ENCODE measurements around the gene CCDC87. TPM values are rescaled to one million over a fixed set of nuclear protein-coding genes. Genes with fewer than 3 reads are reported as not detected.

The CCDC87 gene
- total and polyA plus RNA-seq, 2 donors = 0.14 to 0.23 TPM

DNA sequence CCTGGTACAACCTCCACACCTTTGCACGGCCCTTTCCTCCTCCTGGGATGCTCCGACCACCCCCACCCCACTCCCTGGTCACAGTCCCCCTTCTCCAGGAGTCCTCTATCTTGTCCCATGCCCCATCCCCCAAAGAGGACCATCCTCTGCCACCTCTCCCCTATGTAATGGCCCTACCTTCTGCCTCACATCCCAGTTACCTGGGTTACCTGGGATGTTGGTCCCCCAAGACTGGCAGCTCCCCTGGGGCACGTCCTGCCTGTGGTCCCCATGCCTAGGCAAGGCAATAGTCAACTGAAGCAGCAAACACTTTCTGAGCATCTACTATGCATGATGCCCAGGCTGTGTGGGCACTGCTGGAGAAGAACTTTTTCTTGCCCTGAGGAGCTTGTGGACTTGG, 37.4 kb downstream of the CCDC87 start:
- 86% methylated on average over 3 of the region's 3 CpGs for WGBS
- no peaks in the 10 kb centered on the region for H3K9me3 ChIP-seq (ENCODE audit: control insufficient read depth in 2 of 2, insufficient read depth in 1 of 2, low read length in 1 of 2)

GRCh38 chr11:66554602-66555001, 38.3 kb downstream of the CCDC87 start:
- DNase-seq (ENCODE audit: low read depth in 6 of 9, low spot score in 9 of 9) = no peak
- Histone ChIP-seq H3K4me1 (ENCODE audit: control insufficient read depth in 2 of 2, insufficient read depth in 2 of 2, low read length in 2 of 2) (peaks cover 0 to 5% of the 10 kb centered on the region in 2 donors), H3K36me3 (ENCODE audit: control insufficient read depth in 2 of 2, insufficient read depth in 2 of 2, low read length in 1 of 2) (no peaks in the 10 kb centered on the region), H3K27me3 (ENCODE audit: control insufficient read depth in 2 of 2, insufficient read depth in 1 of 2, low read length in 1 of 2) (peaks cover 9 to 62% of the 10 kb centered on the region in 2 donors), H3K9me3 (ENCODE audit: control insufficient read depth in 2 of 2, insufficient read depth in 1 of 2, low read length in 1 of 2) (no peaks in the 10 kb centered on the region), H3K4me3 (ENCODE audit: low read length in 2 of 2) (no peak overlapping the region), H3K27ac (ENCODE audit: low read depth in 1 of 2, low read length in 1 of 2) (no peak overlapping the region)
- 90% methylated on average over 5 of the region's 5 CpGs for whole genome bisulfite sequencing

More for the DNA sequence above, 37.4 kb downstream of the CCDC87 start:
- no peak overlapping the region for H3K4me3 ChIP-seq (ENCODE audit: low read length in 2 of 2)
- no peak for DNase-seq (ENCODE audit: low read depth in 6 of 9, low spot score in 9 of 9)
- peaks cover 9 to 62% of the 10 kb centered on the region in 2 donors for H3K27me3 ChIP-seq (ENCODE audit: control insufficient read depth in 2 of 2, insufficient read depth in 1 of 2, low read length in 1 of 2)
- no peak overlapping the region for H3K27ac ChIP-seq (ENCODE audit: low read depth in 1 of 2, low read length in 1 of 2)
- H3K36me3 ChIP-seq (ENCODE audit: control insufficient read depth in 2 of 2, insufficient read depth in 2 of 2, low read length in 1 of 2) = no peaks in the 10 kb centered on the region
- H3K4me1 ChIP-seq (ENCODE audit: control insufficient read depth in 2 of 2, insufficient read depth in 2 of 2, low read length in 2 of 2) = peaks cover 0 to 5% of the 10 kb centered on the region in 2 donors

- Histone ChIP-seq H3K4me3 (ENCODE audit: low read length in 2 of 2) (no peak overlapping the region), H3K9me3 (ENCODE audit: control insufficient read depth in 2 of 2, insufficient read depth in 1 of 2, low read length in 1 of 2) (peaks cover 0 to 6% of the 10 kb centered on the region in 2 donors), H3K36me3 (ENCODE audit: control insufficient read depth in 2 of 2, insufficient read depth in 2 of 2, low read length in 1 of 2) (no peaks in the 10 kb centered on the region), H3K4me1 (ENCODE audit: control insufficient read depth in 2 of 2, insufficient read depth in 2 of 2, low read length in 2 of 2) (peaks cover 4 to 8% of the 10 kb centered on the region in 2 donors), H3K27me3 (ENCODE audit: control insufficient read depth in 2 of 2, insufficient read depth in 1 of 2, low read length in 1 of 2) (peaks cover 12 to 68% of the 10 kb centered on the region in 2 donors), H3K27ac (ENCODE audit: low read depth in 1 of 2, low read length in 1 of 2) (no peak overlapping the region)
- no peak for DNase-seq (ENCODE audit: low read depth in 6 of 9, low spot score in 9 of 9)
- 96% methylated on average over 4 of the region's 4 CpGs for WGBS
Observed at GRCh38 chr11:66550887-66551286, 42.0 kb downstream of the CCDC87 start.

GRCh38 chr11:66549696-66550095, 43.2 kb downstream of the CCDC87 start:
- 97% methylated on average over 3 of the region's 3 CpGs for WGBS
- H3K4me1 ChIP-seq (ENCODE audit: control insufficient read depth in 2 of 2, insufficient read depth in 2 of 2, low read length in 2 of 2) = peaks cover 4 to 16% of the 10 kb centered on the region in 2 donors
- DNase-seq (ENCODE audit: low read depth in 6 of 9, low spot score in 9 of 9) = no peak
- H3K27me3 ChIP-seq (ENCODE audit: control insufficient read depth in 2 of 2, insufficient read depth in 1 of 2, low read length in 1 of 2) = peaks cover 12 to 59% of the 10 kb centered on the region in 2 donors
- no peak overlapping the region for H3K4me3 ChIP-seq (ENCODE audit: low read length in 2 of 2)
- H3K27ac ChIP-seq (ENCODE audit: low read depth in 1 of 2, low read length in 1 of 2) = no peak overlapping the region
- H3K9me3 ChIP-seq (ENCODE audit: control insufficient read depth in 2 of 2, insufficient read depth in 1 of 2, low read length in 1 of 2) = peaks cover 0 to 6% of the 10 kb centered on the region in 2 donors
- H3K36me3 ChIP-seq (ENCODE audit: control insufficient read depth in 2 of 2, insufficient read depth in 2 of 2, low read length in 1 of 2) = no peaks in the 10 kb centered on the region

DNA sequence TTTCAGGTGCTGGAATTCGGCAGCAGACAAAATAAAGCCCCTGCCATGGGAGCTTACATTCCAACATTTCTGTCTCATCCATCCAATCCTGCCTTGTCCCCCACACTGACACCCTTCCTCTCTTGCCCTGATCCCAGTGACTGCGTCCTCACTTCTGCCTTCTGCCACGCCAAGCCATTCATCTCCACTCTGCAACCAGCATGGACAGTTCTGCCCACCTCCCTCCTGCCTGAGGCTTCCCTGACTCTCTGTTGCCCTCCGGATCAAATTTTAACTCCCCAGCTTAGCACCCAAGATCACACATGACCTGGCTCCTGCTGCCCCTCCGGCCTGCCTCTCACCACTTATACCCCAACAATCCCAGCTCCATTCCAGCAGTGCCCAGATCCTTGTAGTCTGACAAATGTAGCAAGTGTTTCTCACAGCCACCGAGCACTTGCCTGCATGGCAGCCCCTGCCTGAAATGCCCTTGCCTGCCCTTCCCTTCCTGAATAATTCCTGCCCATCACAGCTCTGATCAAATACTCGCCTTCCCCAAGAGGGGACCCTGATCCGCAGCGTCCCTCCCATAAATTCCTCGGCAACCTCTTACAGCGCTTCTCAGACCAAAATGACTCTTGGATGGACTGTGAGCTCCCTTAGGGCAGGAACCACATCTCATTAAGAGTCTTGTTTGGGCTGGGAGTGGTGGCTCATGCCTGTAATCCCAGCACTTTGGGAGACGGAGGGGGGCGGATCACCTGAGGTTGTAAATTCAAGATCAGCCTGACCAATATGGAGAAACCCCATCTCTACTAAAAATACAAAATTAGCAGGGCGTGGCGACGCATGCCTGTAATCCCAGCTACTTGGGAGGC, 43.9 kb downstream of the CCDC87 start:
- H3K4me3 ChIP-seq (ENCODE audit: low read length in 2 of 2) = no peak overlapping the region
- WGBS = 81% methylated on average over 16 of the region's 16 CpGs

GRCh38 chr11:66548041-66548440, 44.8 kb downstream of the CCDC87 start:
- peaks cover 0 to 6% of the 10 kb centered on the region in 2 donors for H3K9me3 ChIP-seq (ENCODE audit: control insufficient read depth in 2 of 2, insufficient read depth in 1 of 2, low read length in 1 of 2)
- H3K4me3 ChIP-seq (ENCODE audit: low read length in 2 of 2) = no peak overlapping the region
- H3K27ac ChIP-seq (ENCODE audit: low read depth in 1 of 2, low read length in 1 of 2) = no peak overlapping the region
- no peak for DNase-seq (ENCODE audit: low read depth in 6 of 9, low spot score in 9 of 9)
- H3K4me1 ChIP-seq (ENCODE audit: control insufficient read depth in 2 of 2, insufficient read depth in 2 of 2, low read length in 2 of 2) = peaks cover 15 to 31% of the 10 kb centered on the region in 2 donors
- H3K36me3 ChIP-seq (ENCODE audit: control insufficient read depth in 2 of 2, insufficient read depth in 2 of 2, low read length in 1 of 2) = peaks cover under 1 to 2% of the 10 kb centered on the region in 2 donors
- peaks cover 12 to 59% of the 10 kb centered on the region in 2 donors for H3K27me3 ChIP-seq (ENCODE audit: control insufficient read depth in 2 of 2, insufficient read depth in 1 of 2, low read length in 1 of 2)
- WGBS = 87% methylated on average over 11 of the region's 11 CpGs

More for the DNA sequence above, 43.9 kb downstream of the CCDC87 start:
- Histone ChIP-seq H3K36me3 (ENCODE audit: control insufficient read depth in 2 of 2, insufficient read depth in 2 of 2, low read length in 1 of 2) (no peaks in the 10 kb centered on the region), H3K27ac (ENCODE audit: low read depth in 1 of 2, low read length in 1 of 2) (no peak overlapping the region), H3K9me3 (ENCODE audit: control insufficient read depth in 2 of 2, insufficient read depth in 1 of 2, low read length in 1 of 2) (peaks cover 0 to 6% of the 10 kb centered on the region in 2 donors), H3K27me3 (ENCODE audit: control insufficient read depth in 2 of 2, insufficient read depth in 1 of 2, low read length in 1 of 2) (peaks cover 12 to 59% of the 10 kb centered on the region in 2 donors), H3K4me1 (ENCODE audit: control insufficient read depth in 2 of 2, insufficient read depth in 2 of 2, low read length in 2 of 2) (peaks cover 7 to 22% of the 10 kb centered on the region in 2 donors)
- DNase-seq (ENCODE audit: low read depth in 6 of 9, low spot score in 9 of 9) = no peak

DNA sequence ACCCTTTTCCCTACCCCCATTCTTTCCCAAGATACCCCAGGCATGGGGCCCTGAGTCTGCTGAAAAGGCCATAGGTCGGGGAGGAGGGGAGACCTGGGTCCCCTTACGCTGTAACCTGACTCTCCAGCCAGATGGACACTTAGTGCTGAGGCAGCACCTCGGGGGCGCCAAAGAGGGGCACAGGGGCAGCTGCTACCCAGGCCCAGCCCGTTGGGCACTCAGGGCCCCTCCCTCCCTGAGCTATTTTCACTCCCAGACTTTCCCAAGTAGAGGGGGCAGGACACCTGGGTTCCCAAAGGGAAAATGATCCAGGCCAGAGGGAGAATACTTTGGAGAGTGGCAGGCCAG, 45.2 kb downstream of the CCDC87 start:
- no peak overlapping the region for H3K27ac ChIP-seq (ENCODE audit: low read depth in 1 of 2, low read length in 1 of 2)
- H3K36me3 ChIP-seq (ENCODE audit: control insufficient read depth in 2 of 2, insufficient read depth in 2 of 2, low read length in 1 of 2) = peaks cover 4 to 5% of the 10 kb centered on the region in 2 donors
- H3K4me3 ChIP-seq (ENCODE audit: low read length in 2 of 2) = no peak overlapping the region
- H3K9me3 ChIP-seq (ENCODE audit: control insufficient read depth in 2 of 2, insufficient read depth in 1 of 2, low read length in 1 of 2) = peaks cover 0 to 6% of the 10 kb centered on the region in 2 donors
- 72% methylated on average over 5 of the region's 5 CpGs for WGBS
- DNase-seq (ENCODE audit: low read depth in 6 of 9, low spot score in 9 of 9) = no peak
- peaks cover 15 to 31% of the 10 kb centered on the region in 2 donors for H3K4me1 ChIP-seq (ENCODE audit: control insufficient read depth in 2 of 2, insufficient read depth in 2 of 2, low read length in 2 of 2)
- peaks cover 12 to 59% of the 10 kb centered on the region in 2 donors for H3K27me3 ChIP-seq (ENCODE audit: control insufficient read depth in 2 of 2, insufficient read depth in 1 of 2, low read length in 1 of 2)

GRCh38 chr11:66546966-66547661, 45.7 kb downstream of the CCDC87 start:
- H3K4me3 ChIP-seq (ENCODE audit: low read length in 2 of 2) = no peak overlapping the region
- H3K27ac ChIP-seq (ENCODE audit: low read depth in 1 of 2, low read length in 1 of 2) = no peak overlapping the region
- H3K36me3 ChIP-seq (ENCODE audit: control insufficient read depth in 2 of 2, insufficient read depth in 2 of 2, low read length in 1 of 2) = peaks cover 9 to 10% of the 10 kb centered on the region in 2 donors
- H3K9me3 ChIP-seq (ENCODE audit: control insufficient read depth in 2 of 2, insufficient read depth in 1 of 2, low read length in 1 of 2) = peaks cover 0 to 6% of the 10 kb centered on the region in 2 donors
- H3K4me1 ChIP-seq (ENCODE audit: control insufficient read depth in 2 of 2, insufficient read depth in 2 of 2, low read length in 2 of 2) = peaks cover 15 to 31% of the 10 kb centered on the region in 2 donors
- WGBS = 66% methylated on average over 18 of the region's 18 CpGs
- H3K27me3 ChIP-seq (ENCODE audit: control insufficient read depth in 2 of 2, insufficient read depth in 1 of 2, low read length in 1 of 2) = peaks cover 12 to 59% of the 10 kb centered on the region in 2 donors
- no peak for DNase-seq (ENCODE audit: low read depth in 6 of 9, low spot score in 9 of 9)
